Measurements from ENCODE around the gene ATG9A.
A peak's percentile ranks its signal among the peaks of the same experiment; 100 is the strongest.
"Not testable (repeated sequence)": the region's sequence is repeated elsewhere in the genome, so short reads cannot be mapped to it uniquely, and the experiment has no call there.

Gene ATG9A

GRCh38 chr2:219229305-219230058, at the start of gene ATG9A, which contains the start of gene ANKZF1:
ATG9A (minus strand) TSS chr2:219229636; CDS start chr2:219228024, 1,612 bp downstream.
ANKZF1 (plus strand) TSS chr2:219229806; CDS start chr2:219230258, 452 bp downstream.
- peak; percentile 92 for FAIRE-seq

- FAIRE-seq, result no peak
Observed at GRCh38 chr2:219278655-219279150, 49.3 kb upstream of the ATG9A start.

- peak; percentile 76 for FAIRE-seq
Observed at GRCh38 chr2:219277703-219278654, 48.5 kb upstream of the ATG9A start.

- FAIRE-seq, result no peak
Observed at GRCh38 chr2:219274361-219274921, 45.0 kb upstream of the ATG9A start.

- FAIRE-seq, result no peak
Observed at GRCh38 chr2:219273937-219274336, 44.5 kb upstream of the ATG9A start.

- FAIRE-seq, result no peak
Observed at GRCh38 chr2:219272995-219273394, 43.6 kb upstream of the ATG9A start.

GRCh38 chr2:219272356-219272755, 42.9 kb upstream of the ATG9A start:
- FAIRE-seq, result no peak

- FAIRE-seq, result no peak
Observed at GRCh38 chr2:219271021-219271420, 41.6 kb upstream of the ATG9A start.

GRCh38 chr2:219270055-219270372, 40.6 kb upstream of the ATG9A start:
- no peak for FAIRE-seq

GRCh38 chr2:219269362-219270054, 40.1 kb upstream of the ATG9A start:
- no peak for FAIRE-seq

- FAIRE-seq, result no peak
Observed at GRCh38 chr2:219268294-219268693, 38.9 kb upstream of the ATG9A start.

GRCh38 chr2:219266886-219267285, 37.5 kb upstream of the ATG9A start:
- no peak for FAIRE-seq

GRCh38 chr2:219266232-219266631, 36.8 kb upstream of the ATG9A start:
- FAIRE-seq, result no peak

GRCh38 chr2:219261024-219261855, 31.8 kb upstream of the ATG9A start:
- no peak for FAIRE-seq

GRCh38 chr2:219258942-219259341, 29.5 kb upstream of the ATG9A start:
- FAIRE-seq, result not testable (repeated sequence)

GRCh38 chr2:219254590-219255201, 25.3 kb upstream of the ATG9A start:
- no peak for FAIRE-seq

- no peak for FAIRE-seq
Observed at GRCh38 chr2:219253753-219254589, 24.5 kb upstream of the ATG9A start, which contains the start of gene TUBA4A. TUBA4A (minus strand) TSS chr2:219253918; CDS start chr2:219253858, 60 bp downstream.

GRCh38 chr2:219252900-219253752, 23.7 kb upstream of the ATG9A start, which contains the start of gene TUBA4B:
TUBA4B (plus strand) TSS chr2:219253243; CDS start chr2:219253408, 165 bp downstream.
- no peak for FAIRE-seq

- FAIRE-seq, result no peak
Observed at GRCh38 chr2:219252570-219252899, 23.1 kb upstream of the ATG9A start.
